HepG2 (cell line): Measurements from ENCODE around the gene CNTN4. TPM values are rescaled to one million over a fixed set of nuclear protein-coding genes. Genes with fewer than 3 reads are reported as not detected.

Source experiments
- ATAC-seq: fragments of 200-7000 bp; cut with Tn5 transposase; 3 replicates; pipeline ENCODE4 v1.9.1; 2020; ENCODE audit warnings: mild to moderate bottlenecking, moderate library complexity
- BruUV-seq: library from RNA; stranded (reverse); fragments of 400-500 nt; replicated peaks from 2 replicates; lab custom pipeline; 2021; lab: Mats Ljungman, UMichigan
- CTCF ChIA-PET: fragments of 300-600 bp; formaldehyde crosslinking; extraction: SDS; loops from one replicate; lab custom pipeline; 2021; ENCODE audit warnings: low total read pairs, inconsistent platforms, low intra/inter-chr PET ratio; lab: Yijun Ruan, JAX
- POLR2A ChIA-PET: fragments of 350-600 bp; sonication (Branson Sonifier 250); formaldehyde crosslinking; loops from one replicate; lab custom pipeline; 2020; ENCODE audit warnings: antibody characterized with exemption, inconsistent platforms; lab: Yijun Ruan, JAX
- DNase-seq: peaks from one replicate; pipeline ENCODE4 v3.0.0-alpha.2; 2015; ENCODE audit warnings: low spot score
- FAIRE-seq: peaks from 3 replicates; lab custom pipeline; 2011; peaks lifted over from hg19 to GRCh38; lab: Jason Lieb, UNC
- H2AFZ ChIP-seq: one replicate; pipeline ENCODE4 v1.6.1; 2011; ENCODE audit warnings: low read length, inconsistent platforms
- H3K27ac ChIP-seq: fragments of 300-600 bp; 3 replicates; pipeline ENCODE4 v1.8.0; 2011; ENCODE audit warnings: mixed run types, mild to moderate bottlenecking, mixed read lengths, low read length, inconsistent platforms; ENCODE audit not compliant: insufficient read depth; ENCODE audit errors: extremely low read length
- H3K27me3 ChIP-seq, 2 experiments: fragments of 200-600 bp in 1 of 2; 2 replicates in 1 of 2; 3 replicates in 1 of 2; pipeline versions ENCODE4 v1.6.0 to v1.8.0; 2011; ENCODE audit warnings: low read length in 2 of 2, mild to moderate bottlenecking in 2 of 2, moderate library complexity in 2 of 2, inconsistent platforms in 1 of 2; ENCODE audit not compliant: insufficient read depth in 2 of 2, control insufficient read depth in 1 of 2
- H3K36me3 ChIP-seq, 2 experiments: fragments of 200-600 bp in 1 of 2; replicated peaks in 1 of 2; 2 replicates in 1 of 2; 3 replicates in 1 of 2; pipeline versions ENCODE4 v1.5.1 to v1.8.0; 2011; ENCODE audit warnings: low read length in 2 of 2, inconsistent platforms in 1 of 2; ENCODE audit not compliant: insufficient read depth in 2 of 2, control insufficient read depth in 1 of 2
- H3K4me1 ChIP-seq: 2 replicates; pipeline ENCODE4 v1.5.1; 2012; ENCODE audit warnings: low read length, inconsistent platforms; ENCODE audit not compliant: insufficient read depth
- H3K4me2 ChIP-seq: 2 replicates; pipeline ENCODE4 v1.6.0; 2011; ENCODE audit warnings: low read depth, low read length, inconsistent platforms
- H3K4me3 ChIP-seq, 3 experiments: fragments of 200-600 bp in 1 of 3; sonication (generic), shearing (Covaris generic) in 1 of 3; replicated peaks in 1 of 3; 2 replicates each; pipeline ENCODE4 v1.5.1; 2011 to 2016; ENCODE audit warnings: low read length in 3 of 3, inconsistent platforms in 2 of 3, low read depth in 2 of 3, mild to moderate bottlenecking in 2 of 3, control low read depth in 1 of 3, mixed read lengths in 1 of 3; ENCODE audit not compliant: insufficient read depth in 1 of 3
- H3K79me2 ChIP-seq: one replicate; pipeline ENCODE4 v1.6.1; 2011; ENCODE audit warnings: low read length, inconsistent platforms; ENCODE audit not compliant: insufficient read depth
- H3K9ac ChIP-seq: 2 replicates; pipeline ENCODE4 v1.6.0; 2011; ENCODE audit warnings: mild to moderate bottlenecking, low read depth, low read length, inconsistent platforms; ENCODE audit not compliant: insufficient read depth
- H3K9me3 ChIP-seq: 2 replicates; pipeline ENCODE4 v1.5.1; 2012; ENCODE audit warnings: mild to moderate bottlenecking, low read length
- H4K20me1 ChIP-seq: 2 replicates; pipeline ENCODE4 v1.6.0; 2011; ENCODE audit warnings: inconsistent platforms, mild to moderate bottlenecking, low read length, moderate library complexity; ENCODE audit not compliant: insufficient read depth
- BRCA1 ChIP-seq: sonication (generic); formaldehyde crosslinking; IDR thresholded peaks from 2 replicates; pipeline ENCODE4 v1.4.0; 2020; ENCODE audit warnings: missing genetic modification reagents
- GLMP ChIP-seq: sonication (generic); formaldehyde crosslinking; IDR thresholded peaks from 2 replicates; pipeline ENCODE4 v1.9.0; 2021; ENCODE audit warnings: missing genetic modification reagents, mild to moderate bottlenecking, borderline replicate concordance
- KDM6A ChIP-seq: IDR thresholded peaks from 2 replicates; pipeline ENCODE4 v1.6.1; 2016; ENCODE audit warnings: low read depth
- KLF6 ChIP-seq: IDR thresholded peaks from 2 replicates; pipeline ENCODE4 v1.8.0; 2016; ENCODE audit warnings: missing biosample characterization, missing genetic modification reagents
- MAFG ChIP-seq: sonication (generic); formaldehyde crosslinking; IDR thresholded peaks from 2 replicates; pipeline ENCODE4 v1.5.1; 2020; ENCODE audit warnings: mild to moderate bottlenecking, missing genetic modification reagents
- PHF21A ChIP-seq: sonication (generic); formaldehyde crosslinking; IDR thresholded peaks from 2 replicates; pipeline ENCODE4 v1.5.0; 2020; ENCODE audit warnings: mild to moderate bottlenecking, missing genetic modification reagents
- TEAD2 ChIP-seq: sonication (generic); formaldehyde crosslinking; IDR thresholded peaks from 2 replicates; pipeline ENCODE4 v1.9.0; 2021; ENCODE audit warnings: missing genetic modification reagents
- ZBTB38 ChIP-seq: sonication (generic); formaldehyde crosslinking; IDR thresholded peaks from 2 replicates; pipeline ENCODE4 v1.5.1; 2020; ENCODE audit warnings: mild to moderate bottlenecking, missing genetic modification reagents
- ZNF749 ChIP-seq: sonication (generic); formaldehyde crosslinking; IDR thresholded peaks from 2 replicates; pipeline ENCODE4 v1.8.0; 2022; ENCODE audit warnings: mild to moderate bottlenecking, missing genetic modification reagents, moderate library complexity, borderline replicate concordance
- WGBS: methylation state at CpG from one replicate; pipeline ENCODE4 v1.1.6; 2017; ENCODE audit warnings: low lambda C conversion rate; 5-methylcytosine and 5-hydroxymethylcytosine counted together
- in situ Hi-C: cut with HindIII; loops from 2 replicates; pipeline ENCODE4 v1.10.0; 2017; ENCODE audit warnings: low pct_unique_long_range_greater_than_20kb; ENCODE audit not compliant: extremely low pct_ligation_motif_present
- intact Hi-C: fragments of 100-400 bp; cut with micrococcal nuclease; formaldehyde crosslinking; loops from one replicate; pipeline ENCODE4 v1.10.0; 2022; ENCODE audit not compliant: unreplicated experiment
- polyA plus RNA-seq, 8 experiments: library from polyadenylated mRNA; depleted of rRNA in 3 of 8; stranded (reverse) in 7 of 8; unstranded in 1 of 8; fragments of >200 nt; fragmentation: Illumina TruSeq in 4 of 8; extraction: Trizol in 4 of 8; gene quantifications; 2 replicates each; pipeline versions ENCODE4 v1.2.1 to v1.2.3, GENCODE V29; 2011 to 2016; ENCODE audit warnings: low read depth in 4 of 8, missing spikeins in 1 of 8, mixed read lengths in 1 of 8; ENCODE audit not compliant: insufficient read depth in 1 of 8
- total RNA-seq, 5 experiments: library from RNA; depleted of rRNA; stranded (reverse); fragments of >200 nt; fragmentation: Illumina TruSeq; extraction: Trizol; gene quantifications; 2 replicates each; pipeline ENCODE4 v1.2.3, GENCODE V29; 2016; ENCODE audit warnings: low read depth in 1 of 5
- TF ChIP-seq, protein P1 (sequence below): sonication (generic); formaldehyde crosslinking; IDR thresholded peaks from 2 replicates; pipeline ENCODE4 v1.9.0; 2022; ENCODE audit warnings: low read depth, missing genetic modification reagents
- TF ChIP-seq, protein P2 (sequence below): sonication (generic); formaldehyde crosslinking; IDR thresholded peaks from 2 replicates; pipeline ENCODE4 v1.8.0; 2022; ENCODE audit warnings: missing genetic modification reagents, mild to moderate bottlenecking, moderate library complexity, borderline replicate concordance
- TF ChIP-seq, protein P3 (sequence below), 2 experiments: fragments of 450-650 bp in 1 of 2; sonication (generic) in 1 of 2; formaldehyde crosslinking; IDR thresholded peaks; 2 replicates each; pipeline versions ENCODE4 v1.5.0 to v1.8.0; 2020 to 2022; ENCODE audit warnings: mild to moderate bottlenecking in 1 of 2, missing genetic modification reagents in 1 of 2

Gene CNTN4
- total and polyA plus RNA-seq, 2 of the 13 experiments (the other 11 are each of a cell fraction or from before 2014, with no cell fraction given) = 0.01 to 0.13 TPM

- Histone ChIP-seq H3K9me3 (no peaks in the 10 kb centered on the region), H3K27ac (no peak overlapping the region), H3K27me3 (peaks cover 0 to 1% of the 10 kb centered on the region in 2 experiments; a peak in 1 of 5 replicates), H4K20me1 (no peaks in the 10 kb centered on the region), H3K79me2 (no peaks in the 10 kb centered on the region), H3K4me3 (no peak overlapping the region), H3K36me3 (no peaks in the 10 kb centered on the region), H2AFZ (no peak overlapping the region), H3K9ac (no peak overlapping the region), H3K4me2 (no peak overlapping the region), H3K4me1 (no peaks in the 10 kb centered on the region)
- CTCF ChIA-PET = no interaction called here
- BruUV-seq = no TSS peak
- 4% methylated on average over 2 of the region's 2 CpGs for WGBS
- POLR2A ChIA-PET = no interaction called here
- intact Hi-C loops (no loop called here), in situ Hi-C loops (no loop called here)
- DNase-seq (no peak), FAIRE-seq (no peak), ATAC-seq (no peak)
- TF ChIP-seq PHF21A (CRISPR knock-in tag) = no peak
- TF ChIP-seq GLMP (CRISPR knock-in tag) = no peak
These were observed 841.4 kb downstream of the CNTN4 start for GRCh38 chr3:2940062-2940461.

DNA sequence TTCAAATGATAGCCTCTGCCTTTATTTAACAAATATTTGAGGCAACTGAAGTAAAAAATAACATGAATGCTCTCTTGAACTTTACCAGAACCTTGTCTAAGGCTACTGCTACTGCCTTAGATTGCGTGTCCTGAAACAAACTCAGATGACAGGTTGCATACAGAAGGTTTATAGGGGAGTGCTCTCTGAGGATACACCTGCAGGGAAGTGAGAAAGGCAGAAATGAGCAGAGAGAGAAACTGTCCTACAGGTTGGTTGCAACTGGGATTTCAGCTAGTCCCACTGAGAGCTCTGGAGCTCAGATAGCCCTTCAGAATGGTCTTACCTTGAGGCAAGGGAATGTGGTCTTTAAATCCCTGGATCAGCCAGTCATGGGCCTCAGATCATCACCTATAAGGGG is 846.0 kb downstream of the CNTN4 start:
- 0% methylated on average over 1 of the region's 1 CpG for WGBS
- Histone ChIP-seq H3K79me2 (no peaks in the 10 kb centered on the region), H3K36me3 (no peaks in the 10 kb centered on the region), H3K9me3 (no peaks in the 10 kb centered on the region), H3K4me2 (no peak overlapping the region), H3K4me1 (no peaks in the 10 kb centered on the region), H2AFZ (no peak overlapping the region), H3K27ac (no peak overlapping the region), H3K27me3 (peaks cover 0 to 1% of the 10 kb centered on the region in 2 experiments; a peak in 1 of 5 replicates), H3K9ac (no peak overlapping the region), H3K4me3 (no peak overlapping the region), H4K20me1 (no peaks in the 10 kb centered on the region)
- intact Hi-C loops = no loop called here
- DNase-seq (no peak), FAIRE-seq (no peak), ATAC-seq (no peak)
- in situ Hi-C loops = no loop called here
- BruUV-seq = no TSS peak
- CTCF ChIA-PET = no interaction called here
- POLR2A ChIA-PET = no interaction called here
- TF ChIP-seq MAFG (no peak), KLF6 (CRISPR knock-in tag) (no peak), ZNF749 (CRISPR knock-in tag) (no peak), BRCA1 (CRISPR knock-in tag) (no peak), KDM6A (no peak), ZBTB38 (no peak), TEAD2 (CRISPR knock-in tag) (no peak)
- TF ChIP-seq, protein P1, sequence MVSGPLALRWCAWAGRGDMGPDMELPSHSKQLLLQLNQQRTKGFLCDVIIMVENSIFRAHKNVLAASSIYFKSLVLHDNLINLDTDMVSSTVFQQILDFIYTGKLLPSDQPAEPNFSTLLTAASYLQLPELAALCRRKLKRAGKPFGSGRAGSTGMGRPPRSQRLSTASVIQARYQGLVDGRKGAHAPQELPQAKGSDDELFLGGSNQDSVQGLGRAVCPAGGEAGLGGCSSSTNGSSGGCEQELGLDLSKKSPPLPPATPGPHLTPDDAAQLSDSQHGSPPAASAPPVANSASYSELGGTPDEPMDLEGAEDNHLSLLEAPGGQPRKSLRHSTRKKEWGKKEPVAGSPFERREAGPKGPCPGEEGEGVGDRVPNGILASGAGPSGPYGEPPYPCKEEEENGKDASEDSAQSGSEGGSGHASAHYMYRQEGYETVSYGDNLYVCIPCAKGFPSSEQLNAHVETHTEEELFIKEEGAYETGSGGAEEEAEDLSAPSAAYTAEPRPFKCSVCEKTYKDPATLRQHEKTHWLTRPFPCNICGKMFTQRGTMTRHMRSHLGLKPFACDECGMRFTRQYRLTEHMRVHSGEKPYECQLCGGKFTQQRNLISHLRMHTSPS (CRISPR knock-in tag) = no peak
- TF ChIP-seq, protein P2, sequence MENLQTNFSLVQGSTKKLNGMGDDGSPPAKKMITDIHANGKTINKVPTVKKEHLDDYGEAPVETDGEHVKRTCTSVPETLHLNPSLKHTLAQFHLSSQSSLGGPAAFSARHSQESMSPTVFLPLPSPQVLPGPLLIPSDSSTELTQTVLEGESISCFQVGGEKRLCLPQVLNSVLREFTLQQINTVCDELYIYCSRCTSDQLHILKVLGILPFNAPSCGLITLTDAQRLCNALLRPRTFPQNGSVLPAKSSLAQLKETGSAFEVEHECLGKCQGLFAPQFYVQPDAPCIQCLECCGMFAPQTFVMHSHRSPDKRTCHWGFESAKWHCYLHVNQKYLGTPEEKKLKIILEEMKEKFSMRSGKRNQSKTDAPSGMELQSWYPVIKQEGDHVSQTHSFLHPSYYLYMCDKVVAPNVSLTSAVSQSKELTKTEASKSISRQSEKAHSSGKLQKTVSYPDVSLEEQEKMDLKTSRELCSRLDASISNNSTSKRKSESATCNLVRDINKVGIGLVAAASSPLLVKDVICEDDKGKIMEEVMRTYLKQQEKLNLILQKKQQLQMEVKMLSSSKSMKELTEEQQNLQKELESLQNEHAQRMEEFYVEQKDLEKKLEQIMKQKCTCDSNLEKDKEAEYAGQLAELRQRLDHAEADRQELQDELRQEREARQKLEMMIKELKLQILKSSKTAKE = no peak
- TF ChIP-seq, protein P3, sequence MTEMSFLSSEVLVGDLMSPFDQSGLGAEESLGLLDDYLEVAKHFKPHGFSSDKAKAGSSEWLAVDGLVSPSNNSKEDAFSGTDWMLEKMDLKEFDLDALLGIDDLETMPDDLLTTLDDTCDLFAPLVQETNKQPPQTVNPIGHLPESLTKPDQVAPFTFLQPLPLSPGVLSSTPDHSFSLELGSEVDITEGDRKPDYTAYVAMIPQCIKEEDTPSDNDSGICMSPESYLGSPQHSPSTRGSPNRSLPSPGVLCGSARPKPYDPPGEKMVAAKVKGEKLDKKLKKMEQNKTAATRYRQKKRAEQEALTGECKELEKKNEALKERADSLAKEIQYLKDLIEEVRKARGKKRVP (CRISPR knock-in tag; IDR thresholded peaks at IDR 0.05) = no peak
